ENCODE measurements around the gene CMSS1.

GRCh38 chr3:100082714-100083113 is 265.1 kb downstream of the CMSS1 start:
- TF ChIP-seq CTCF (IDR thresholded peaks at IDR 0.05) (no peak), POLR2A (IDR thresholded peaks at IDR 0.05) (no peak)
